Measurements from ENCODE around the gene SEC24D. TPM values are rescaled to one million over a fixed set of nuclear protein-coding genes. Genes with fewer than 3 reads are reported as not detected.
"Not testable (repeated sequence)": the region's sequence is repeated elsewhere in the genome, so short reads cannot be mapped to it uniquely, and the experiment has no call there.

The SEC24D gene
- polyA plus RNA-seq (ENCODE audit: insufficient read depth in 1 of 5, insufficient read length in 5 of 5, low replicate concordance in 1 of 5), result 10 to 100 TPM; 41.2 to 51.7 (median 45.0) TPM
- long read RNA-seq, donor 1, full-length matches to known transcripts, result 2 of 9 reads
- long read RNA-seq, donor 1, partial matches to known transcripts, result 7 of 9 reads
- long read RNA-seq, donor 1, other reads (novel, unspliced or antisense), result 0 of 9 reads
- long read RNA-seq, donor 2, full-length matches to known transcripts, result 3 of 3 reads
- long read RNA-seq, donor 2, partial matches to known transcripts, result 0 of 3 reads
- long read RNA-seq, donor 2, other reads (novel, unspliced or antisense), result 0 of 3 reads
- long read RNA-seq, donor 3, result 0 reads
- long read RNA-seq, donor 4, full-length matches to known transcripts, result 2 of 2 reads
- long read RNA-seq, donor 4, partial matches to known transcripts, result 0 of 2 reads
- long read RNA-seq, donor 4, other reads (novel, unspliced or antisense), result 0 of 2 reads
- long read RNA-seq, donor 5, full-length matches to known transcripts, result 1 of 1 reads
- long read RNA-seq, donor 5, partial matches to known transcripts, result 0 of 1 reads
- long read RNA-seq, donor 5, other reads (novel, unspliced or antisense), result 0 of 1 reads
- long read RNA-seq, donor 6, full-length matches to known transcripts, result 7 of 7 reads
- long read RNA-seq, donor 6, partial matches to known transcripts, result 0 of 7 reads
- long read RNA-seq, donor 6, other reads (novel, unspliced or antisense), result 0 of 7 reads
- long read RNA-seq, donor 7, full-length matches to known transcripts, result 5 of 5 reads
- long read RNA-seq, donor 7, partial matches to known transcripts, result 0 of 5 reads
- long read RNA-seq, donor 7, other reads (novel, unspliced or antisense), result 0 of 5 reads
- long read RNA-seq, donor 8, result 0 reads

DNA sequence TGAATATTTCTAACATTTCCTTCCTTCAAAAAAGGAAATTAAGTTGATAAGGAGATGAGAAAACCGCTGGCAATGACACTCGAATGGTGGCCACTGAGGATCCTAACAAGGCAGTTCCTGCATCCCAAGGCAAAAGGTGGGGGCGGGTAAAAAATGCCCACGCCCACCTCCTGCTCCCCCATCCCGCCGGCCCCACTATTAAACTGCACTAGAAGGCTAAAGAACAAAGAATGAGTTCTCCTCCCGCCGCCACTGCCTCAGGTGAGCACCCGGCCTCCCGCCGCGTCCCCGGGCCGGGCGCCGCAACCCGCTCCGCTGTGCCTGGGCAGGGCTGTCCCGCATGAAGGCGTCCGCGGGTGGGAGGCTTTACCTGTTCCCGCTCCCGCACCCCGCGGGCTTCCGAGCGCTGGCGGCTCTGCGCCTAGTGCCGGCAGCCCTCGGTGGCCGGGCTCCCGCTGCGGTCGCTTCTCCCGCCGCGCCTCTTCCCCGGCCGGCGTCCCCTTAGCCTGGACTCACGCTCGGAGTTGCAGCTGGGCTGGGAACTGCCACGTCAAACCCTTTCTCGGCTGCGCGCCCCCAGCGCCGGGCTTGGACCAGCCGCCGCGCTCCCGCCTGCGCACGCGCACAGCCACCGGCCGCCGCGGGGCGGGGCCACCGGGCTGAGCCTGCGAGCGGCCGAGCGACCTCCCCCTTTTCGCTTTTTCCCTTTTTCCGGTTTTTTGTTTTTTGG, at the start of gene SEC24D:
TSS of gene SEC24D (minus strand) at position 556 of the 730 bp plus-strand sequence. CDS start 2,430 bp downstream, outside the sequence.
- peak; percentile 89 to 90 for DNase-seq

GRCh38 chr4:118884716-118885115, 48.8 kb upstream of the SEC24D start:
- no peak for DNase-seq

DNA sequence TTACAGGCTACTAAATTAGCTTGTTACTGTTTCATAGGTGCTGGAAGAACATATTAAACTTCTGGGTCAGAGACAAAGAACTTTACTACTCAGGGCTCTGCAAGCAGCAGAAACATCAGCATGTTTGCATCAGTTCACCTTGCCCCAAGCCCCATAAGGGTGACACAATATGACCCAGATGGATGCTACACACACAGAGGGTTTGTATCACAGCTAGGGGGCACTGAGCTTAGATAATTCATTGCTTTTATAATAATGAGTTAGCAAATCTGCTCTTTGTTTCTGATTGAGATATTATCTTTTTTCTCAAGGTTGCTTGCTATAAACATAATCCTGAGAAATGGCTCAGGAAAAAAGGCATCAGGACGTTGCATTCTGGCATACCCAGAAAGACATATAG, 47.9 kb upstream of the SEC24D start:
- no peak for DNase-seq

GRCh38 chr4:118881512-118882146, 45.7 kb upstream of the SEC24D start:
- no peak for DNase-seq

- no peak for DNase-seq
These were observed 43.5 kb upstream of the SEC24D start for GRCh38 chr4:118879409-118879808.

DNA sequence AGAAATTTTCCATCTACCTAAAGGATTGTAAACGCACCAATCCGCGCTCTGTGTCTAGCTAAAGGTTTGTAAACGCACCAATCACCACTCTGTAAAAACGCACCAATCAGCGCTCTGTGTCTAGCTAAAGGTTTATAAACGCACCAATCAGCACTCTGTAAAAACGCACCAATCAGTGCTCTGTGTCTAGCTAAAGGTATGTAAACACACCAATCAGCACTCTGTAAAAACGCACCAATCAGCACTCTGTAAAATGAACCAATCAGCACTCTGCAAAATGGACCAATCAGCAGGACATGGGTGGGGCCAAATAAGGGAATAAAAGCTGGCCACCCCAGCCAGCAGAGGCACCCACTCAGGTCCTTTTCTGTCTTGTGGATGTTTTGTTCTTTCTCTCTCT, 42.6 kb upstream of the SEC24D start:
- not testable (repeated sequence) for DNase-seq

DNA sequence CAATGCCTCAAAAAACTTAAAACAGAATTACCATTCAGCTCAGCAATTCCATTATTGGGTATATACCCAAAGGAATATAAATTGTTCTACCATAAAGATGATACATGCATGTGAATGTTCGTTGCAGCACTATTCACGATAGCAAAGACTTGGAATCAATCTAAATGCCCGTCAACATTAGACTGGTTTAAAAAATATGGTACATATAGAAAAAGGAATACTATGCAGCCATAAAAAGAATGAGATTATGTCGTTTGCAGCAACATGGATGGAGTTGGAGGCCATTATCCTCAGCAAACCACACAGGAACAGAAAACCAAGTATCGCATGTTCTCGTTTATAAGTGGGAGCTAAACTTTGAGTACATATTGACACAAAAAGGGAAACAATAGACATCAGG, 41.9 kb upstream of the SEC24D start:
- no peak for DNase-seq

DNA sequence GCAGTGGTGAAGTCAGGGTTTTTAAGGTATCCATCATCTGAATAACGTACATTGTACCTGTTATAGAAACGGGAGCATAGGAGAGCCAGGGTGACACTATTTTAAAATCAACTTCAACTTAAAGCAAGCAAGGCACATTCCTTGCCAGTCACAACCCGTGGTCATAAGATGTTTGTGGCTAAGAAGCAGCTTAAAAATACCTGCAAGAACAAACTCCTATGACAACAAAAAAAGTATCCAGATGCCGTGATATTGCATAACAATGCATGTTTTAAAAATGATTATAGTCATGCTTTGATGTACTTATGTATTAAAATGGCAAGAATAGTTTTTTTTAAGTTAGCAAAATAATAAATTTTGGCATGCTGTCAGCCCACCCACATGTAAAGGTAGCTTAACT, 36.3 kb upstream of the SEC24D start:
- no peak for DNase-seq

- DNase-seq, result no peak
These were observed 33.9 kb upstream of the SEC24D start for GRCh38 chr4:118869808-118870342.

DNA sequence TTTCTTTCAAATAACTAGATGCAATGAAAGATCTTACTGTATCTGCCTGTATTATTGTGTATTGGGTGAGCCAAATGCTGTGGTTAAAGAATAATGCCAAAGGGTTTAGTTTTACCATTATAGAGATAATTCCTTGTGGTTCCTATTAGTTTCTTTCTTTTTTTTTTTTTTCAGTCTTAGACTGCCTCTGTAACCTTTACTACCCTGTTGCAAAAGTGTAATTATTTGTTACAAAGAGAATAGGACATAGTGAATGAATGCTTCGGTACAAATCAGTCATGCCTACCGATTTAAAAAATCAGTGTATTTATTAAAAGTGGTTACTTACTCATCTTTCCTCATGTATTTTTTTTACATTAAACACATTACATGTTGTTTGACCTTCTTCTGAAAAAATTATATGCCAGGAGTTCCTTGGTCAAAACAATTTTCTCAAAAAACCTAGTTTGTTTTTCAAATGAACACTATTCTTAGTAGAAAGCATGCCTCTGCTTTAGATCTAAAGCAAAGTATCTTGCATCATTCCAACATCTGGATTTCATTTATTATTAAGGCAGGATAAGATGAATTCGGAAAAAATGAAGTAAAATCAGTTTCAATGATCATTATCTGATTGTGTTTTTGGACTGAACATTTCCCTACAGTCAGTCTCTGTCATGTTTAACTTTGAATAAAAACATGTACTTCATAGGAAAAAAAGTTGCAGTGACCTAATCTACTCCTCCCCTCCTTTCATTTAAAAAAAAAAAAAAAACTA, 31.6 kb upstream of the SEC24D start:
- no peak for DNase-seq

DNA sequence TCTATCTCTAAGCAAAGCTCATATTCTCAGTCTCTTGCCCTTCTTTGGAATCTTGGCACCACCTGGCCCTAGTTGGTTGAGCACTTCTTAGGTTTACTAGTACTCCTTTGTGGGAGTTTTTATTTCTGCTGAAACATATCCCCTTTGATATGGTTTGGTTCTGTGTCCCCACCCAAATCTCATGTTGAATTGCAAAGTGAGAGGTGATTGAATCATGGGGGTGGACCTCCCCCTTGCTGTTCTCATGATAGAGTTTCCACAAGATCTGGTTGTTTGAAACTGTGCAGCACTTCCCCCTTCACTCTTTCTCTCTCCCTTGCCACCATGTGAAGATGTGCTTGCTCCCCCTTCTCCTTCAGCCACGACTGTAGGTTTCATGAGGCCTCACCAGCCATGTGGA, 30.5 kb upstream of the SEC24D start:
- no peak for DNase-seq

GRCh38 chr4:118865091-118865708, 29.3 kb upstream of the SEC24D start:
- DNase-seq, result peak in 1 of 2 donors; percentile 8

DNA sequence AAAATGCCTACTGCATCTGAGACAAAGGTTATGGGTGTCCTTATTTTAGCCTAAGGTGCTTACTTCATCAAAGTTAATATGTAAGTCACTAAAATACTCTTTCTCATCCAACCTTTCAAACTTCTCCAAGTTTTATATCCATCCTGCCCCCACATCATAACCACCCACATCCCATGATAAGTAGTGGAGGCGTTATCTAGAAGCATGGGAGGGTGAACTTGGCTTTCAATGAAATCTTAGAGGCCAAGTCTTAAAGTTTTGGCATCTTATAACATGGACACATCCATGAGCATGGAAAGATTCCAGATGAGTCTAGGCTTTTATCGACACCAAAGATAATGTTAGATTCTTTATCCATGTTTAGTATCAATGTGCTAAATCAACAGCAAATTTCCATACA, 22.9 kb upstream of the SEC24D start:
- DNase-seq, result no peak

- DNase-seq, result no peak
These were observed 21.8 kb upstream of the SEC24D start for GRCh38 chr4:118857760-118858159.

GRCh38 chr4:118850488-118851173, 14.7 kb upstream of the SEC24D start:
- DNase-seq, result peak in 1 of 2 donors; percentile 5

GRCh38 chr4:118849867-118850487, 14.1 kb upstream of the SEC24D start:
- no peak for DNase-seq

GRCh38 chr4:118848901-118849300, 13.0 kb upstream of the SEC24D start:
- DNase-seq, result no peak

GRCh38 chr4:118848242-118848641, 12.3 kb upstream of the SEC24D start:
- DNase-seq, result no peak

DNA sequence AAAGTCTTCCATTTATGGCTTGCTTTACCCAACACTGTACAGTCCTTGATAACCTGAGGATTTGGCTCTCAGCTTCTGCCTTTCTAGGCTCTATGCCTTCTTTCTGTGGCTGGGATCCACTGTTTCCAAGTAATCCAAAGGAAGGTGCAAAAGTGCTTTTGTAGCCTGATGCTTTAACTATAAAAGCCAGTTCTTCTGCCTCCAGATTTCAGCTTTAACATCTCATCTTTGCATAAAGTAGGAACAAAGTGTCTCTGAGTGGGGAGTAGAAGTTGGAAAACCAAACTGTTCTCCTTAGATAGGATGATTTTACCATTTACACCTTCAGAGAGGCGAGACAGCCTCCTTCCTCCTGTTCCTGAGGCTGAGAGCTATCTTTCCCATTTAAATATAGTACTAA, 11.1 kb upstream of the SEC24D start:
- no peak for DNase-seq
